ENCODE measurements around the gene METTL25B.

The METTL25B gene

DNA sequence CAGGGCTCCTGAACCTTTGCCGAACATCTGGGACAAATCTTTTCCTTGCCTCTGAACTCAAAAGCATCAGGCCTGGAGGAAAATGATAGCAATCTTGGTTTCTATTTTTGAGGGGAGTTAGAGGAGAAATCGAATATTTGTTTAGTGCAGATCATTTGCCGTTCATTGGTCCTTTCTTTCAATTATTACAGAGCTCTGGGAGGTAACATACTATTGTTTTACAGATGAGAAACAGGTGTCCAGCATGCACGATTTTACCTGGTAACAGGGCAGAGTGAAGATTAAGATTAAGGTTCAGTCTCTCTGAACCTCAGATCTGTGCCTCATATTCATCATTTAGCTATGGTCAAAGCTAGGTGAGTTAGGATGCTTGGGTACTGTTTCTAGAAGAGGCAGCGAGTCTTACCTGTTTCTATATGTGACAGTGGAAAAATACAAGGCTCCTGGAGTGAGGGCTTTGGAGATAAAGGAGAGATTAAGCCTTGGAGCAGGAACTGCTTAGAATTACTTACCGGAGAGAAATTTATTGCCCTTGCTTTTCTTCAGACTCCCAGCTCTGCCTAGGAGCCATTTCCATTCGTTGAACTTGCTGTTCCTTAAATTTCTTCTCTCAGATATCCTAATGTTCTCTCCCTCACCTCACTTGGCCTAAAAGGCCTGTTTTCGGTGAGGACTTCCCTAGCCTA, 40.5 kb downstream of the METTL25B start:
- DNase-seq (ENCODE audit: low spot score) = no peak

DNA sequence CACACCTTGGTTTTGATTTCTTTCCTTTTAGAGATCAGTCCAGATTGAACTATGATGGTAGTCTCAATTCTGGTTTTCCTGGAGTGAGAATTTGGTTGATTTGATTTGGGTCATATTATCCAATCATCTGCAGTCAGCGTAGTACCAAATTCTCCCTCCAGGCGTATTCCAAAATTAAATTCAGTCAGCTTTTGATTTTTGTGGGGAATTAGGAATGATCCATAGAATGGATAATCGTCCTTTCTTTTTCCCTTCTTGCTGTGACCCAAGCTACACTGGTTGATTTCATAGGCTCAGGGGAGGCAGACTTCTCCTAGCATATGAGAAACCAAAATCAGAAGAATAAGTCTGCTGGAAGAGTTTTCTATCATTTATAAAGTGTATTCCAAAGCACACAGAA, 44.0 kb downstream of the METTL25B start:
- DNase-seq (ENCODE audit: low spot score) = no peak

DNA sequence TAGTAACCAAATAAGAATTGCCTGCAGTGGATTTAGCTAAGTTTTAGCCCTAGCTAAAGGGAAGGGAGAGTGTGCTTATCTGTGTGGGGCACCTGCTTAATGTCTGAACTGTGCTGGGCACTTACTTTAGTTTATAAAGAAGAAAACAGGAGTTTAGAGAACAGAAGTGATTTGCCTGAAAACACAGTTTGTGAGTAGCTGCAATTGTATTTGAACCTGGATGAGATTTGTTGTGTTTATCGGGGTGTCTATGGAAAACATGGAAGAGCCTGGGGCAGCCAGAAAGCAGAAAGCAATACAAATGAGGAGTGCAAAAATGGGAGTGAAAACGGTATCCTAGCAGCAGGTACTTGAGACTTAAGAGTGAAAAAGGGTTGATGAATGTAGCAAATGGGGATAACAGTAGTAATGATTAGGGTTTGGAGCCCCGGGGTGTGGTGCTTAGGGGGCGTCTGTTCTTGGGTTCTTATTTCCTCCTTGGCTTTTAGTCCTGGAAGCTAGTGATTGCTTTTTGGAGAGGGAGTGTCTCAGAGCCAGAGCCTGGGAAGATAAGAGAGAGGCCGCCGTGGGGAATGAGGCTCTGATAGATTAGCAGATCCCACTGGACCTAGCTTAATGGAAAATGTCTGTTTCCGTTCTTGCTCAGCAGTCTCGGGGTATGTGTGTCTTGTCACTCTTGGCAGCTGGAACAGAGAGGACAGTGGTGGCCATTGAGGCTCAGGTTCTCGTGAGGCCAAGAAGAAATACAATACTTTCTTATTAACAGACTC, 44.6 kb downstream of the METTL25B start:
- DNase-seq (ENCODE audit: low spot score) = peak; percentile 65

DNA sequence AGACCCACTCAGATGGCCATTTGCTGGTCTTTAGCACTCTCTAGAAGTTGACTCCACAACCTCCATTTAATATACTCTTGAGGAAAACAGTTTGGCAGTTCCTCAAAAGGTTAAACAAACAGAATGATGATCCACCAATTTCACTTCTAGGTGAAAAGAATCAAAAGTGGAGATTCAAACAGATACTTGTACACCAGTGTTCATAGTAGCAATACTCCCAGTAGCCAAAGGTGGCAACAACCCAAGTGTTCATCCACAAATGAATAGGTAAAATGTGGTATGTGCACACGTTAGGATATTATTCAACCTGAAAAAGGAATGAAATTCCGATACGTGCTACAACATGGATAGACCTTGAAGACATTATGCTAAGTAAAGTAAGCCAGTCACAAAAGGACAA, 45.3 kb downstream of the METTL25B start:
- no peak for DNase-seq (ENCODE audit: low spot score)

DNA sequence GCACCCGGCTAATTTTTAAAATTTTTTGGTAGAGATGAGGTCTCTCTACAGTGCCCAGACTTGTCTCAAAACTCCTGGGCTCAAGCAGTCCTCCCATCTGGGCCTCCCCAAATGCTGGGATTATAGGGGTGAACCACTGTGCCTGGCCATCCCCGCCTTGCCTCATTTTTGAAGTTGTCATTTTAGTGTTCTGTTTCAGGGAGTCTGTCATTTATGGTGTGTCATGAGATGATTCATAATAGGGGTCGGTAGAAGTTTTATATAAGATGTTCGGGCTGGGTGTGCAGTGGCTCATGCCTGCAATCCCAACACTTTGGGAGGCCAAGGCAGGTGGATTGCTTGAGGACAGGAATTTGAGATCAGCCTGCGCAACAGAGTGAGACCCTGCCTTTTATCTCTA, 47.5 kb downstream of the METTL25B start:
- DNase-seq (ENCODE audit: low spot score) = no peak

DNA sequence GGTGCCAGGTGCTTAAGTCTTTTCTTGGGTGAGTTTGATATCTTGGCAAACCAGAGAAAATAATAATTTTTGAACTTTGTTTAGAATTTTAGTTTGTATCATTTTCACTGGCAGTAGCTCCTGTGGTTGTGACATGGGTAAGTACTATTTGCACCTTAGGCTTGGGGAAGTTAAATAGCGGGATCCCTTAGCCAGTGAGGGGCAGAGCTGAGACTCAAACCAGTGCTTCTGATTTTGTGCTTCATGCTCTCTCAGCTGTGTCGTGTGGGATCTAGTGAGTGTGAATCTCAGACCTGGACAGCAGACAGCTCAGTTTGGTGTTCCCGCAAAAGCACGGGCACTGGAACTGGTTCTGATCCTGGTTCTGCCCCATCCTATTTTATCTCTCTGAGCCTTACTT, 48.7 kb downstream of the METTL25B start:
- no peak for DNase-seq (ENCODE audit: low spot score)

DNA sequence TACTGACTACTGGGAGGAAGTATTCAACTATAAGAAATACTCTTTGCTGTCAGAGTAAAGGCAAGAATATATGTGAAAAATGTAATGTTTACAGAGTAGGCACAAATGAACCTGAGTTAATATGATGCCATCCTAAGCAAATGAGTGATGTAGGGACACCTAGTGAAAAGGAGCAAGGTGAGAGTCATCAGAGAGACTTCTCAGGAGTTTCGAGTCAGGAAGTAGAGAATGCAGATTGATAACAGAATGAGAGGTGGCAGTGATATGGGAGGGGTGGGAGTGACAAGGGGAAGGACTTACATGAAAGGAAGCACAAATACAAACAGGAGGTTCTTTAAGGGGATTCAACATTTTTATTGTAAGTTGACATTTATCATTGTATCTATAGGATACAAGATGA, 49.3 kb downstream of the METTL25B start:
- DNase-seq (ENCODE audit: low spot score) = no peak

DNA sequence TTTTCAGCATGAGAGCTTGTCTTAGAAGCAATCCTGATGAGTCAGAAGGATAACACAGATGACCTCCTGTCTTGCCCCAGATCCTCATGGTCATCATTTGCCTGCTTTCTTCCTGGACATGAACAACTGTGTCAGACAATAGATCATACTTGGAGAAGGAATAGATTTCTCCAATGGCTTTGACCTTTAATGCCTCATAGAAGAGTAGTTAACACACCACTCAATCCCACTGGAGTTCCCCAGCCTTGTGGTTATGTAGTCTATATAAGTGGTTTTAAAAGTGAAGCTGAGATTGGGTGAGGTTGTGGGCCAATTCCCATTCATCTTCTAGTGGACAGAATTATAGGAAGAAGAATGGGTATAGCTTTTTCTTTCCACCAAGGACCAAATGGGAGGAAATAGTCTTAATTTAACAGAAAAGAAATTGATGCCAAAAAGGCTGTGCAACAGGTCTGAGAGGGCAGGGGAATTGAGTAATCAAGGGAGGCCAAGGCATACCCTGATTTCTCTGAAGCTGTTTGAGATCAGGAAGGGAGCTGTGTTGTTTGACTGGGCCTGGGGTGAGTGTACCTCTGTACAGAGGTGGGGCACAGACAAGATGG, 53.4 kb downstream of the METTL25B start:
- no peak for DNase-seq (ENCODE audit: low spot score)

DNA sequence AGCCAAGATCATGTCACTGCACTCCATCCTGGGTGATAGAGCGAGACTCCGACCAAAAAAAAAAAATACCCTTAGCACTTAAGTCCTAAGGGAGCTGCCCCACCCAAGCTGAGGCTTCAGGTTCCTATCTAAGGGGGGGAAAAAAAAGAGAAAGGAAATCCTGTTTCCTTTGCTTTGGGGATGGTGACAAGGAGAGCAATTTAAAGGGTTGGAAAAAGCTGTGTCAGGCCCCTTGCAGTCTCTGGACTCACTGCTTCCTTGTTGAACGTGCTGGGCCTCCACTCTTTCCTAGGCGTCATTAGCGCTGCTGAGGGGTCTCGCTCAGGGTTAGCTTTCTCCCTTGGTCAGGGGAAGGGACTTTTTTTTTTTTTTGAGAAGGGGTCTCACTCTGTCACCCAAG, 57.2 kb downstream of the METTL25B start:
- no peak for DNase-seq (ENCODE audit: low spot score)
